ENCODE measurements around the gene HCN3.

HCN3 gene

DNA sequence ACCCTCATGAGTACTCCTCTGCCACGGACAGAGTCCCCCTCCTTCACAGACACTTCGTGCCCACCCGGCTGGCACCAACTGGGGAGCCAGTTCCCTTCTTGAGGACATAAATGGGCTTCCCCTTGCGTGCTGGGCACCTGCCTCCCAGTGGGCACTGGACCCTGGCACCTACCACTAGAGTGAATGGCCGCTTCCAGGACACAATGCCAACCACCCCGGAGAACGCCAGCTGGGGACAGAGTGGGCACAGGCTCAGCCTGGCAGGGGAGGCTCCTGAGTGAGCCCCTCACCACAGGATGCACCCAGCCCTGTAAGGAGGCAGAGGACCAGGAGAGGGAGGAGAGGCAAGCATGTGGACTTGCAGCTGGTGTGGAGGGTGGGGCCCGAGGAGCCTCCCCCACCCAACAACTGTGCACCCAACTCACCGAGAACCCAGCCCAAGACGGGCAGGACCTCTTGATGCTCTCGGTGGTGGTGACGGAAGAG, 23.0 kb upstream of the HCN3 start:
- DNase-seq (ENCODE audit: low read depth in 2 of 2), result no peak

DNA sequence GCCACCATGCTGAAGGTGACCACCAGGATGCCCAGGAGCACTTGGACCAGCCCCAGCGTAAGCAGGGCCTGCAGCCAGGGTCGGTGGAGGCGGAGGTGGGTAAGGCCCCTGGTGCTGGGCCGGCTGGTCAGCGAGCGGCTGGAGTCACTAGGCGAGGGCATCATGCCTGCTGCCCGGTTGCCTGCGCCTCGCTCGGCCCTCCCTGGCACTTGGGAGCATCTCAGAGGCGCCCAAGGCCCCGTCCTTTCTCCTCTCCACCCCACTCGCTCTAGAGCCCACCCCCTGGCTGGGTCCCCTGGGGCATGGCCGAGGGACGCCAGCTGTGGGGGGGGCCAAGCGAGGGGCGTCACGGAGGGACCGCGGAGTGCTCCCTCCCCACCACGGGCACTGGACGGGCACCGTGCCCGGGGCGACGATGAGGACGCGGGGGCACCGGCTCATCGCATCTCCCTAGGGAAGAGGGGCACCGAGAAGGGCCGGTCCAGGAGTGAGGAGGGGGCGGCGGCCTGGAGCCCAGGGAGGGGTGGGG, 22.5 kb upstream of the HCN3 start:
- DNase-seq (ENCODE audit: low read depth in 2 of 2), result no peak

DNA sequence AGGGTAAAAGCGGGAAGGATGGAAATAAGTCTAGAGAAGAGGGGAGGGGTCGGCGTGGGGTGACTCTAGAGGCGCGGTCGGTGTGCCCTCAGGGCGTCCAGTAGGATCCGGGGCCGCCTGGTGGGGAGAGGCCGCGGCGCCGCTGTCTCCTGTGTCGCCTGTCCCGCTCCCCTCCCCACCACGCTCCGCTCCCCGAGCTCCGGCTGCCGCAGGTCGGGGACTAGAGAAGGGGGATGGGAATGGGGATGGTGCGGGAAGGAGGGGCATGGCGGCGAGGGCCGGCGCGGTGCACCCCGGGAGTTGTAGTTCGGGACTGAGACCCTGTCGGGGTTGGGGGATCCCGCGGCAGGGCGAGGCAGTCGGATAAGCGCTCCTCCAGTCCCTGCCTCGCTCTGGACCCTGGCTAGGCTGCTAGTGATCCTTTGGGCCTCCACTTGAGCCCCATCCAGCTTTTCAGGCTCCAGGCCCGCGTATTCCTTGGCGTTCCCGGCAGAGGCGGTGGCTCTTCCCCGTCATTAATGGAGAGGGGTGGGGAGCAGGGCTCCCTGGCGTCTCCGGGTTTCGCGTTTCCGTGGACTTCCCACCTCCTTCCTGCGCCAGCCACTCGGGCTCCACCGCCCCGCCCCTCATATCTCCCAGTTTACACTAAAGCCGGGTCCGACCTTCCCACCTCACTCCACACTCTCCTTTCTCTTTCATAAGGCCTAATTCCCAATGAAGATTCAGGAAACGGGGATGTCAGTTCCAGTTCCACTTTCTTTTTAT, 21.8 kb upstream of the HCN3 start, which contains the start of gene ENTREP3:
Gene ENTREP3, minus strand, starts transcription at position 241 of the 765 bp plus-strand sequence. CDS start 606 bp downstream, outside the sequence.
- peak in 1 of 2 experiments; percentile 44 for DNase-seq (ENCODE audit: low read depth in 2 of 2)

DNA sequence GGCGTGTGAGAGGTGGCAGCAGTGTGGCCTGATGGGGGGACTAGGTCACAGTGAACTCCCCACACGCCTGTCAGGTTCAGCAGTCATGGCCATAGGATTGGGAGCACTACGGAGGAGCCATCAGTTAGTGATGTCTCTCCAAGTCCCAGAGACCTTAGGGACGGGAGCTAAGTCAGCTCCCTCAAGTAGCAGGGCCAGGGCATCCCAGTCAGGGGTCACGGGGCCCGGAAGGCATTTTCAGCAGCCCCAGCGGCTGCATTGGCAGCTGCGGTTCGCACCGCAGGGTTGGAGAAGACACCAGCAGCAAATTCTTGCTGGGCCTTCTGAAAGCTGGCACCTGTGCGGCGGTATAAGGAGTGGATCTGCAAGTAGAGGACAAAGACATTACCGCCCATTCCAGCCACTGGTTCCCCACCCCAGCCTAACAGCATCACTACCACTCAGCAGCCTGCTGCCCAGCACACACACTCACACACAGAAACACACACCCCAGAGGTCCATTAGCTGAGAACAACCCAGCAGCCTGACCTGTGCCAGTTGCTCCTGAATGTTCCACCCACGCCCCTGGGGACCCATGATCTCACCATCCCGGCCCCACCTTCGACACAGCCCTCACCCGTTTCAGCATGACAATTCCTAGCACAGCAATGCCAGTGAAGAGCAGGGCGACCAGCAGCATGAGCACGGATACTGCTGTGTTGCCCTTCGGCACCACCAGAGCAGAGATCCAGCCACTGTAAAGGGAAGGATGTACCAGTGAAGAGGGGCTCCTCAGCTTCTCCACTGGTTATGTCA, 21.0 kb upstream of the HCN3 start:
- no peak for DNase-seq (ENCODE audit: low read depth in 2 of 2)

DNA sequence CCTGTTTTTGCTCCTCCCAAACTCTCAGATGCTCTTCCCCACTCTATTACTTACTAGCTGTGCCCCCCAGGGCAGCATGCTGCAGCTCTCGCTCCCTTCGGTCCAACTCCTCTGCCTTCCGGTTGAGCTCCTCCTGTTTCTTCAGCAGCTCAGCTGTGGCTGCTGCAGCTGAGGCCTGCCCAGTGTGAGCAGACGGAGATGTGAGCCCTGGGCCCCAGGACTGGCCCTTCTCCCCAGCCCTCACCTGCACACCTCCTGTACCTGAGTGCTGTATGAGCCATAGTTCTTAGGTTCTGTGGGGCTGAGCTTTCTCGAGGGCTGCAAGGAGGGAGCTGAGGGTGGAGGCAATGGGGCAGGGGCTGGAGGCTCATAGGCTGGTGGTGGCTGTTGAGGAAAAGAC, 17.0 kb upstream of the HCN3 start:
- no peak for DNase-seq (ENCODE audit: low read depth in 2 of 2)

DNA sequence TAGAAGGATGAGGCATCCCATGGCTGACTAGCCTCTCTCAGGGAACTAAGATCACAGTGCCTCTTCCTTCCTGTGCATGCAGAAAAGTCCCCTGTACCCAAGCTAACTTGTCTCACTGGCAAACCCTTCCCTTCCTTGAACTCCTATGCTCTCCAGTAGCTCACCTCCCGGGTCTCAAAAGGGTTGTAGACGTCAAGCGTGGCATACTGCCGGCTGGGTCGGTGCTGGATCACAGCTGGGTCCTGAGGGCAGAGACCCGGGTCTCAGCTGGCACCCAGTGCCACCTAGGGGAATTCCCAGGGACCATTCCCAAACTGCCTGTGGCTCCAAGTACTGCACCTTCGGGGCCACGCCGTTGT, 15.8 kb upstream of the HCN3 start:
- no peak for DNase-seq (ENCODE audit: low read depth in 2 of 2)

DNA sequence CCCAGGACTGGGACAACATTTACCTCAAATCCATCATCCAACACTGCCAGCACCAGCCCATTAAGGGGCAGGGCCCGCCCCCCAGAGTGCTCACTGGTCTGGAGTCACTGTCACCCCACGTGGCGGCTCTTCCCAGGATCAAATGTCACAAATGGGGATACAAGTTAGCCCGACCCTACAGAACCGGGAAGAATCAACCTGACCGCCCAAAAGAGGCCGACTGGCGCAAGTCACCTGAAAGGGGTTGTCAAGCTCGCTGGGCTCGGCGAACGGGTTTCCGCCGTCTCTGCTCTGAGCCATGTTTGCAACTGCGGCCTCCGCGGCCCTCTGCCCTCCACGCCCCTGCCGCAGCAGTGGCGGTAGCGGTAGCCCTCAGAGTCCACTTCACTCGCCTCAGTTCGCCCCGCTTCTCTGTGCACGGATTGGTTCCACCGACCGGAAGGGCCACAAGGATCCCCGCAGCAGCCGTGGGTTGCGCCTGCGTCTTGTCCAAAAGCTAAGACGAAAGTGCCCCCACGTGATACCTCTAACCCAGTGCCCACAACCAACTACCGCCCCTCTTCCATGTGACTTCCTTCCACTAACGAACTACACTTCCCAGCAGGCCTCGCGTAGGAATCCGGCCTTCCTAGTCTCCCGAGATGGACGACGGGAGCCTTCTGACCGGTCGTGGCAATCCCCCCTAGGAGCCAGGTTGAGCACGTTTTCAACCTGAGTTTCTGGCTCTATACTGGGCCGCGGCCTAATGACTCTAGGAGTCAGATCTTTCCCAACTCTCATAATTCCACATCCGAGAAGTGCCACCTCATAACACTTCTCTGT, 15.2 kb upstream of the HCN3 start, which contains the start of gene SCAMP3:
Gene SCAMP3, minus strand, starts transcription at position 509 of the 822 bp plus-strand sequence. Its CDS starts 209 bp downstream, at position 300.
- peak; percentile 94 for DNase-seq (ENCODE audit: low read depth in 2 of 2)

DNA sequence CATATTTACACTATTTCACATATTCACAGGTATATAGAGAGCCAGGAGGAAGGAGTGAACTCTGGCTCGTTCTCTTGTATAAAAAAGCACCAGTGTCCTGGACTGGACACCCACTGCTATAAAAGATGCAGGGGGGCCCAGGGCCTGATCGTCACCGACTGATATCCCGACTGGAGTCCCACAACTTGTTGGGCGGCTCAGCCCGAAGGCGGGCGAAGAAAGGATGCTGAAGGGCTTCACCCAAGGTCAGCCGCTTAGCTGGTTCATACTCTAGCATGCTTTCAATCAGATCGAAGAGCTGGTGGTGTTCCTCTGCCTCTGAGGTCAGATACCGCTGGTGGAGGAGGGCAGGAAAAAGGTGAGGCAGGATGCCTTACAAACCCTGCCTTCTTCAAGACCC, 14.2 kb upstream of the HCN3 start:
- no peak for DNase-seq (ENCODE audit: low read depth in 2 of 2)

DNA sequence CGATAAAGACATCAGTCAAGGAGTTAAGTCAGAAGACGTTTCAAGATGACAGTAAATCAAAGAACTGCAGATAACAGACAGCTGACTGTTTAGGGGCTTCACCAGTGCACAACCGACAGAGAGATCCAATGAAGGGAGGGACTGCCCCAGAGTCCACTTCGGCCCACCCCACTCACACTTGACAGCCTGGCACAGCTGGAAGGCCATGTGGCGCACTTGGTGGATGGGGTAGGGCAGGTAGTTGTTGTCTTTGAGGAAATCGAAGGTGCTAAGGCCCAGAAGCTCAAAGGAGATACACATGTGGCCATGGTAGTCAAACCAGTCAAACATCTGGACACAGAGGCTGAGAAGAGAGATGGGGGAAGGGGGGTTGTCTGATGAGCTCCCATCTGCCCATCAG, 10.7 kb upstream of the HCN3 start:
- no peak for DNase-seq (ENCODE audit: low read depth in 2 of 2)

DNA sequence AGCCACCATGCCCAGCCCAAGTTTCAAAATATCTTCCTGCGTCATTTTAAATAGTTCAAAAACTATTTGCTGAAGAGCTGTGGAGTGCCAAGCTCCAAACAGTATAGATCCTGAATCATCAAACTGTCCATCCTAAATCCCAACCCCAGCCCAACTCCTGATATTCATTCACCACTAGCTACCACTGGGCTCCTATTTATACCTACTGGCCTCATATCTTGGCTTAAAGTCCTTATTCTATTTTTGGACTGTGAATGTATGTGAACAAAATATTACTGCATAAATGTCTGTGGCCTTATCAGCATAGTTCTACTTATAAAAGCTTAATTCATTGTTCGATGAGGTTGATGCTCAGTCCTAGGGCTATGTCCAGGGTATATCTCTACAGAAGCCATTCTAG, 9.9 kb upstream of the HCN3 start:
- DNase-seq (ENCODE audit: low read depth in 2 of 2), result no peak

DNA sequence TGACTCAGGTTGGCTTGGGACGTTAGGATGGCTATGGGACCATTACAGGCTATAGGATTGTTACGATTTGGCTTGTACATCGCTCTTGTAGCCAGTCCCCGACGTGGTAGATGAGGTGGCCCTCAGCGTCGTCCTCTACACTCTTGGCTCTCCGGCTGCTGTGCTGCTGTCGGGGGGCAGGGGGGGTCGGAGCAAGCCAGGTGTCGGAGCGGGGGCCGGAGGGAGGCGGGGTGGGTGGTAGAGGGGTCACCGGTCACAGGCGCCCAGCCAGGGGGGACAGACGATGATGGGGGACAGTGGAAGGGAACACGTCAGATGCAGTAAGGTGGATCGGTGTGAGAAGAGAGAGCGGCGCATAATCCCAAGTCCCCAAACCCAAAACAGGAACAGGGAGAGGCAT, 8.6 kb upstream of the HCN3 start:
- DNase-seq (ENCODE audit: low read depth in 2 of 2), result no peak

DNA sequence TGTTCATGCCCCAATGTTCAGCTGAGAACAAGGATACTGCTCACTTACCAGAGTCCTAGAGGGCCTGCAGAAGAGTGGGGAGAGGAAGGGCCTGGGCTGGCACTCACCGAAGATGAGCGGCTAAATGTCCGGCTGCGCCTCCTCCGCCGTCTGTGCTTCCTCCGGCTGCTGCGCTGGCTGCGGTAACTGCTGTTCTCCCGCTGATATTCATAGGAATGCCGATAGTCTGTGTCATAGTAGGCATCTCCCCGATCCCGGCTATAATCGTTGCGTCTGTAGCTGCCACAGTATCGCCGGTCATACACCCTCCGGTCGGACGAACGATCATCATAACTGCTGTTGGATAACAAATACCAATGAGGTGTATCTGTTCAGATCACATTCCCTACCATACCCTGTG, 7.9 kb upstream of the HCN3 start:
- DNase-seq (ENCODE audit: low read depth in 2 of 2), result no peak

DNA sequence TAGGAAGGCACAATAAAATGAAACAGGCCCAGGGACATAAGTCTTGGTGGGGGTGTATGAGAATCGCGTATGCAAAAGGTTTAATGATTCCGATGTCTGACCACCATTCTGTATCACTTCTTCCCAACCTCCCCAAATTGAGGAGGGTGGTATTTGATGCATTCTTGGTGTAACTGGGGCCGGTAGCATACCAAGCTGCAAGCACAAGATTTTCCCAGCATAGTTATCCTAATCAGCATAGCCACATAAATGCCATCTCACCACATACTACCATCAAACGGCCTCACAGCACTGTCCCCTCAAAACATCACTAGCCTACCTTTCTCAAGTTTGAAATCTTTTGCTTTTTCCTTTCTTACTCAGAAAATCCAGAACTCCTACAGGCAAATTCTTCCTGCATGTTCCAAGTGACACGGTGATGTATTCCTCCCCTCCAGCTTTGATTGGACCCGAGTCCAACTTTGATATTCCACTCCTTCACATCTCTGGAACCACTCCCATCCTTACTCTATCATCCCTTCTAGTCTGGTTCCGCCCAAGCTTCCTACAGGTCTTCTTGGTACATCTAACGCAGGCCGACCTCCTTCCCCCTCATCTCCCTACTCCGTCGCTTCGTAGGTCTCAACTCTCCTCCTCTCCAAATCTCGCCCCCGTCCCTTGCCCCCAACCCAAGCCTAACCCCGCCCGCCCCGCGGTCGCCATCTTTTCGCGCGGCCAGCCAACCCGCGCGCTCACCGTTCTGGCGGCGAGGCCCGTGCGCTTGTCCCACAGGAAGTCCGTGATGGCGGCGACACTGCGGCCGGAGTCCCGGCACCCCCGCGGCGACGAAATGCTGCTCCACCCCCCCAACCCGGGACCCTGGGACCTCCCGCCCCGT, 4.6 kb upstream of the HCN3 start:
- no peak for DNase-seq (ENCODE audit: low read depth in 2 of 2)

DNA sequence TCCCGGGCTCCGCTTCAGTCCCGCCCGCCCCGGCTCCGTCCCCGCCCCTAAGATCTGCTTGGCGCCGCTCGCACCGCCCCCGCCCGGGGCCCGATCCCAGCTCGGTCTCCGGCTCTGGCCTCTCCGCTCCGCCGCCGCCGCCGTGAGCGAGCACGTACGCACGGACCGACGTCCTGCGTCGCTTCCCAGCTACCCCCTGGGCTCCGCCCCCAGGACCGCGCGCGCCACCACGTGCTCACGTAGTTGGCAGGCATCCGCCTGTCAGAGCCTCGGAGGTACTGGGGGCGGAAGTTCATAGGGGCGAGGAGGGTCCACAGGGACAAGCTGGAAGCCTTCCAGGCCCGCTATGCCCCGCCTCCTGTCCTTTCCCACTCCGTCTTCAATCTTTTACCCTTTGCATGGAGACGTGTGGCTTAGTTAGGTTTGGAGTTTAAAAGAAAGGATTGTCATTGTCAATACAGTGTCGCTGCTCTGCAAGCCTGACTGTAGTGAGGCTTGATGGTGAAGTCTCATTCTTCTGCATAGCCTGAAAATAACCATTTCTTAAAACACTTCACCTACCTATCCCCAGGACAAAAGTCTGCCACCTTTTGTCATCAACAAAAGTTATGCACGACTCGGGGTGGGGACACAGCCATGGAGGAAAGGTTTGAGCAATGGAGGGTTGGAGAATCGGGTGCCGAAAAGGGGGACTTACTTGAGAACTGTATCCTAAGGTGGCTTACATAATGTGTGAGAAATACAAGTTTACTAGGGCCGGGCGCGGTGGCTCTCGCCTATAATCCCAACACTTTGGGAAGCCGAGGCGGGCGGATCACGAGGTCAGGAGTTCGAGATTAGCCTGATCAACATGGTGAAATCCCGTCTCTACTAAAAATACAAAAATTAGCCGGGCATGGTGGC, 3.7 kb upstream of the HCN3 start, which contains the start of gene CLK2:
Gene CLK2, minus strand, starts transcription at position 162 of the 903 bp plus-strand sequence. CDS start 2,527 bp downstream, outside the sequence.
- DNase-seq (ENCODE audit: low read depth in 2 of 2), result peak; percentile 86 to 88

DNA sequence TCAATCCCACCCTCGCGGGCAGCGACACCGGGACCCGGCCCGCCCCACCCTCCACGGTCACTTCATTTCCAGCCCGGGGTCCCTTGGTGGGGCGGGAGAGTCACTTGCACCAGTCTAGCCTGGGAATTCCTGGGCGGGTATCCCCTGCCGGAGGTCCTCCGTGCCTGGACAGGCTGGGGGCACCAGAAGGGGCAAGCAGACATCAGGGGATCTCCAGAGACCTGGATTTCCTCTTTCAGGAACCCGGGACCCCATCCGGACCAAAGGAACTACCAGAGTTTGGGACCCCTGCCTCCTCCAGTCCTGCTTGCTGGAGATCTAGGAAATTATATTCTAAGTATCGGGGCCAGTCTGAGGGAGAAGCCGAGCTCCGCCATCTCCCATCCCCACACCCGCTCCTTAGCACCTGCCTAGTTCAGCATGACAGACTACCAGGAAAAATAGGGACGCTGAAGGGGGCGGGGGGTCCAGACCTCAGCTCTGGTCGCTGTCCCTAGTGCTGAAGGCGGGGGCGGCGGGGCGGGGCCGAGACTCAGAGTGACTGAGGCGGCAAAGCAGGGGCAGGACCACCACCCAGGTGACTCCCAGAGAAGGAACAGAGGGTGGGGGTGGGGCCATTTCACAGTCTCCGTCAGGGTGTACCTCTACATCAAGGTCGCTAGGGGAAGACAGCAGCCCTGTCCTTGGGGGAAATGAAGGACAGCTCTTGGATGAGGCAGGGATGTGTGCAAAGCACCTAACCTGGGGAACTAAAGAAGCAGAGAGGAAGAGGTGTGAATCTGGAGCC, 832 bp downstream of the HCN3 start:
- DNase-seq (ENCODE audit: low read depth in 2 of 2), result no peak

DNA sequence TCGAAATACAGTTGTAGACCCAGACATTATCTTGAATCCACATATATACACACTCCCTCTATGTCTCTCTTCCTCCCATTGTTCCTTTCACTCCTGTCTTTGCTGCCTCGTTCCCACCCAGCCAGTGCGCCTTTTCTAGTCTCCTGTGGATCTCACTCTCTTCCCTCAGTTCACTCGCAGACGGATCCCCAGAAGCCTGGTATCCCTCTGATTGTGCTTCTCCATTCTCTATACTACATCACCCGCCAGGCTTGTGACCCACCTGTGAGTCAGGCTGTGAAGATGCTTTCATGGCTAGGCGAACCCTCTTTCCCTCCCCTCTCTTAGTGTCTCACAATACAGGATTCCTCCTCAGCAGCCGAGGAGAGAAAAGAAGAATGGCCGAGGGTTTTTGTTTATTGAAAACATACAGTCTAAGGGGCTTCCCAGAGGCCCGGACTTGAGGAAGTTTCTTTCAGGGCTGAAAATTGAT, 1.5 kb downstream of the HCN3 start:
- DNase-seq (ENCODE audit: low read depth in 2 of 2), result no peak

DNA sequence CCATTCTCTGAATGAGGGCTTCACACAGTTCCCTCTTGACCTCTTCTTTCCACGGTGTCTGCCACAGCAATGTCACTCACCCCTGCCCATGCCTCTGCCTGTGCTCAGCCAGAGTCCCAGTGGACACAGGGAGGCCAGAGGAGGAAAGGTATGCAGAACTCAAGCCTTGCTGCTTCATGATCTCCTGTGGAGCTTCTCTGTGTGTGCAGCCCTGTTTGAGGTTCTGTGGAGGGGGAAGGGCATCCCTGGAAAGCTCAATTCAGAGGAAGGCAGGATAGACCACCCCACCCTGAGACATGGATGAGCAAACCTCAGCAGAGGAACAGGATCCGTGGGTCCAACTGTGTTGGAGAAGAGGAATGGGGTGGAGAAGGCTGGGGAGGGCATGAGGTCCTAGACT, 2.0 kb downstream of the HCN3 start:
- DNase-seq (ENCODE audit: low read depth in 2 of 2), result no peak

DNA sequence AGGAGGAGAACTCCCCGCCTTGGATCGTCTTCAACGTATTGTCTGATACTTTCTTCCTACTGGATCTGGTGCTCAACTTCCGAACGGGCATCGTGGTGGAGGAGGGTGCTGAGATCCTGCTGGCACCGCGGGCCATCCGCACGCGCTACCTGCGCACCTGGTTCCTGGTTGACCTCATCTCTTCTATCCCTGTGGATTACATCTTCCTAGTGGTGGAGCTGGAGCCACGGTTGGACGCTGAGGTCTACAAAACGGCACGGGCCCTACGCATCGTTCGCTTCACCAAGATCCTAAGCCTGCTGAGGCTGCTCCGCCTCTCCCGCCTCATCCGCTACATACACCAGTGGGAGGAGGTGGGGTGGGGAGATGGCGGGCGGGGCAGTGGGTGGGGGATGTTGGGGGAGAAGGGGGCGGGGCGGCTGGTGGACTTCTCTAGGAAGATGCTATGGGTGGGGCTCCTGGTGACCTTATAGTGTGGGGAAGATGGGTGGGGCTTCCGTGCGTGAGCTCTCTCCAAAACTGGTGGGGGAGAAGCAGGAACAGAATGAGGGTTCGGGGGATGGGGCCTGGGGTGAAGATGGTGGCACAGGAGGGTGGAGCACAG, 5.3 kb downstream of the HCN3 start:
- no peak for DNase-seq (ENCODE audit: low read depth in 2 of 2)
